Measurements from ENCODE around the gene PLBD1. TPM values are rescaled to one million over a fixed set of nuclear protein-coding genes. Genes with fewer than 3 reads are reported as not detected.
A peak's percentile ranks its signal among the peaks of the same experiment; 100 is the strongest.

Gene PLBD1
- total and polyA plus RNA-seq, 4 donors, result 1.4 to 7.5 (median 4.2) TPM

- no peaks in the 10 kb centered on the region for H3K27me3 ChIP-seq (ENCODE audit: control insufficient read depth in 4 of 4, insufficient read depth in 4 of 4, low read length in 3 of 4)
- no peak for DNase-seq (ENCODE audit: low spot score)
- no peaks in the 10 kb centered on the region for H3K4me1 ChIP-seq (ENCODE audit: control insufficient read depth in 4 of 4, insufficient read depth in 4 of 4, low read length in 3 of 4)
- H3K27ac ChIP-seq (ENCODE audit: low read depth in 1 of 2, low read length in 2 of 2), result no peak overlapping the region
- TF ChIP-seq RAD21 (IDR thresholded peaks at IDR 0.05), result no peak
- no peak for TF ChIP-seq TAF1 (conservative IDR thresholded peaks at IDR 0.05)
- TF ChIP-seq JUND (IDR thresholded peaks at IDR 0.05), result no peak
- no peak for TF ChIP-seq RXRA (IDR thresholded peaks at IDR 0.05)
- TF ChIP-seq CTCF (IDR thresholded peaks at IDR 0.05; ENCODE audit: low read depth, low read length, missing input control), result no peak
- TF ChIP-seq, protein P1, sequence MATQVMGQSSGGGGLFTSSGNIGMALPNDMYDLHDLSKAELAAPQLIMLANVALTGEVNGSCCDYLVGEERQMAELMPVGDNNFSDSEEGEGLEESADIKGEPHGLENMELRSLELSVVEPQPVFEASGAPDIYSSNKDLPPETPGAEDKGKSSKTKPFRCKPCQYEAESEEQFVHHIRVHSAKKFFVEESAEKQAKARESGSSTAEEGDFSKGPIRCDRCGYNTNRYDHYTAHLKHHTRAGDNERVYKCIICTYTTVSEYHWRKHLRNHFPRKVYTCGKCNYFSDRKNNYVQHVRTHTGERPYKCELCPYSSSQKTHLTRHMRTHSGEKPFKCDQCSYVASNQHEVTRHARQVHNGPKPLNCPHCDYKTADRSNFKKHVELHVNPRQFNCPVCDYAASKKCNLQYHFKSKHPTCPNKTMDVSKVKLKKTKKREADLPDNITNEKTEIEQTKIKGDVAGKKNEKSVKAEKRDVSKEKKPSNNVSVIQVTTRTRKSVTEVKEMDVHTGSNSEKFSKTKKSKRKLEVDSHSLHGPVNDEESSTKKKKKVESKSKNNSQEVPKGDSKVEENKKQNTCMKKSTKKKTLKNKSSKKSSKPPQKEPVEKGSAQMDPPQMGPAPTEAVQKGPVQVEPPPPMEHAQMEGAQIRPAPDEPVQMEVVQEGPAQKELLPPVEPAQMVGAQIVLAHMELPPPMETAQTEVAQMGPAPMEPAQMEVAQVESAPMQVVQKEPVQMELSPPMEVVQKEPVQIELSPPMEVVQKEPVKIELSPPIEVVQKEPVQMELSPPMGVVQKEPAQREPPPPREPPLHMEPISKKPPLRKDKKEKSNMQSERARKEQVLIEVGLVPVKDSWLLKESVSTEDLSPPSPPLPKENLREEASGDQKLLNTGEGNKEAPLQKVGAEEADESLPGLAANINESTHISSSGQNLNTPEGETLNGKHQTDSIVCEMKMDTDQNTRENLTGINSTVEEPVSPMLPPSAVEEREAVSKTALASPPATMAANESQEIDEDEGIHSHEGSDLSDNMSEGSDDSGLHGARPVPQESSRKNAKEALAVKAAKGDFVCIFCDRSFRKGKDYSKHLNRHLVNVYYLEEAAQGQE (IDR thresholded peaks at IDR 0.05), result no peak
- TF ChIP-seq HNF4G (IDR thresholded peaks at IDR 0.05), result no peak
- TF ChIP-seq, protein P2, sequence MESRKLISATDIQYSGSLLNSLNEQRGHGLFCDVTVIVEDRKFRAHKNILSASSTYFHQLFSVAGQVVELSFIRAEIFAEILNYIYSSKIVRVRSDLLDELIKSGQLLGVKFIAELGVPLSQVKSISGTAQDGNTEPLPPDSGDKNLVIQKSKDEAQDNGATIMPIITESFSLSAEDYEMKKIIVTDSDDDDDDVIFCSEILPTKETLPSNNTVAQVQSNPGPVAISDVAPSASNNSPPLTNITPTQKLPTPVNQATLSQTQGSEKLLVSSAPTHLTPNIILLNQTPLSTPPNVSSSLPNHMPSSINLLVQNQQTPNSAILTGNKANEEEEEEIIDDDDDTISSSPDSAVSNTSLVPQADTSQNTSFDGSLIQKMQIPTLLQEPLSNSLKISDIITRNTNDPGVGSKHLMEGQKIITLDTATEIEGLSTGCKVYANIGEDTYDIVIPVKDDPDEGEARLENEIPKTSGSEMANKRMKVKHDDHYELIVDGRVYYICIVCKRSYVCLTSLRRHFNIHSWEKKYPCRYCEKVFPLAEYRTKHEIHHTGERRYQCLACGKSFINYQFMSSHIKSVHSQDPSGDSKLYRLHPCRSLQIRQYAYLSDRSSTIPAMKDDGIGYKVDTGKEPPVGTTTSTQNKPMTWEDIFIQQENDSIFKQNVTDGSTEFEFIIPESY (IDR thresholded peaks at IDR 0.05), result no peak
- no peak overlapping the region for H3K9ac ChIP-seq (ENCODE audit: low read depth in 1 of 2, low read length in 2 of 2)
- H3K36me3 ChIP-seq (ENCODE audit: control insufficient read depth in 4 of 4, insufficient read depth in 3 of 4, low read depth in 1 of 4, low read length in 3 of 4), result peaks cover 6 to 70% (median 58%) of the 10 kb centered on the region in 4 donors
- H3K4me3 ChIP-seq (ENCODE audit: low read depth in 1 of 3, low read length in 3 of 3), result no peak overlapping the region
- peaks cover 0 to 12% (median 0%) of the 10 kb centered on the region in 4 donors for H3K9me3 ChIP-seq (ENCODE audit: control insufficient read depth in 4 of 4, low read length in 3 of 4)
- WGBS, result 97% methylated on average over 1 of the region's 1 CpG
Measured at GRCh38 chr12:14479004-14479403, 88.7 kb downstream of the PLBD1 start.

GRCh38 chr12:14473707-14474287 lies 93.9 kb downstream of the PLBD1 start:
- TF ChIP-seq RAD21 (IDR thresholded peaks at IDR 0.05), result peak in 1 of 2 donors; percentile 8
- TF ChIP-seq, protein P2 (IDR thresholded peaks at IDR 0.05), result no peak
- DNase-seq (ENCODE audit: low spot score), result no peak
- peaks cover 0 to 29% (median 7%) of the 10 kb centered on the region in 4 donors for H3K9me3 ChIP-seq (ENCODE audit: control insufficient read depth in 4 of 4, low read length in 3 of 4)
- no peaks in the 10 kb centered on the region for H3K4me1 ChIP-seq (ENCODE audit: control insufficient read depth in 4 of 4, insufficient read depth in 4 of 4, low read length in 3 of 4)
- H3K4me3 ChIP-seq (ENCODE audit: low read depth in 1 of 3, low read length in 3 of 3), result no peak overlapping the region
- H3K27ac ChIP-seq (ENCODE audit: low read depth in 1 of 2, low read length in 2 of 2), result no peak overlapping the region
- H3K27me3 ChIP-seq (ENCODE audit: control insufficient read depth in 4 of 4, insufficient read depth in 4 of 4, low read length in 3 of 4), result no peaks in the 10 kb centered on the region
- WGBS, result 94% methylated on average over 4 of the region's 4 CpGs
- peaks cover 12 to 61% (median 37%) of the 10 kb centered on the region in 4 donors for H3K36me3 ChIP-seq (ENCODE audit: control insufficient read depth in 4 of 4, insufficient read depth in 3 of 4, low read depth in 1 of 4, low read length in 3 of 4)
- no peak overlapping the region for H3K9ac ChIP-seq (ENCODE audit: low read depth in 1 of 2, low read length in 2 of 2)
